ENCODE data around the gene KLRC3.

DNA sequence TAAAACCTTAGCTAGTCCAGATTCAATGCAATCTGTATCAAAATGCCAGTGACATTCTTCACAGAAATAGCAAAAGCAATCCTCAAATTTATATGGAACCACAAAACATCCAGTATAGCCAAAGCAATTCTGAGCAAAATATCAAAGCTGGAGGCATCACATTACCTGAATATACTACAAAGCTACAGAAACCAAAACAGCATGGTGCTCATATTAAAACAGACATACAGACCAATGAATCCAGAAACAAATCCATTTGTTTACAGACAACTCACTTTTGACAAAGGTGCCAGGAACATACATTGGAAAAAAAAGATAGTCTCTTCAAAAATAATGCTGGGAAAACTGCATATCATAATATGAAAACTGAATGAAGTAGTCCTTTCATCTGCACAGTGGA, 15.6 kb downstream of the KLRC3 start:
- TF ChIP-seq, protein P1, sequence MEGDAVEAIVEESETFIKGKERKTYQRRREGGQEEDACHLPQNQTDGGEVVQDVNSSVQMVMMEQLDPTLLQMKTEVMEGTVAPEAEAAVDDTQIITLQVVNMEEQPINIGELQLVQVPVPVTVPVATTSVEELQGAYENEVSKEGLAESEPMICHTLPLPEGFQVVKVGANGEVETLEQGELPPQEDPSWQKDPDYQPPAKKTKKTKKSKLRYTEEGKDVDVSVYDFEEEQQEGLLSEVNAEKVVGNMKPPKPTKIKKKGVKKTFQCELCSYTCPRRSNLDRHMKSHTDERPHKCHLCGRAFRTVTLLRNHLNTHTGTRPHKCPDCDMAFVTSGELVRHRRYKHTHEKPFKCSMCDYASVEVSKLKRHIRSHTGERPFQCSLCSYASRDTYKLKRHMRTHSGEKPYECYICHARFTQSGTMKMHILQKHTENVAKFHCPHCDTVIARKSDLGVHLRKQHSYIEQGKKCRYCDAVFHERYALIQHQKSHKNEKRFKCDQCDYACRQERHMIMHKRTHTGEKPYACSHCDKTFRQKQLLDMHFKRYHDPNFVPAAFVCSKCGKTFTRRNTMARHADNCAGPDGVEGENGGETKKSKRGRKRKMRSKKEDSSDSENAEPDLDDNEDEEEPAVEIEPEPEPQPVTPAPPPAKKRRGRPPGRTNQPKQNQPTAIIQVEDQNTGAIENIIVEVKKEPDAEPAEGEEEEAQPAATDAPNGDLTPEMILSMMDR (IDR thresholded peaks at IDR 0.05) = no peak
- TF ChIP-seq POLR2A (IDR thresholded peaks at IDR 0.05) = no peak

Data from heart left ventricle (tissue), 13 donors.